BE2C (cell line): ENCODE measurements around the gene TDRD6.

ENCODE experiments used
- DNase-seq: peaks from one replicate; pipeline ENCODE4 v3.0.0-alpha.2; 2020
- H3K27me3 ChIP-seq: fragments of 250-450 bp; sonication (Bioruptor Pico); 2 replicates; pipeline ENCODE4 v1.5.1; 2020; ENCODE audit warnings: mild to moderate bottlenecking
- H3K36me3 ChIP-seq: fragments of 250-450 bp; sonication (Bioruptor Pico); 2 replicates; pipeline ENCODE4 v1.5.1; 2020; ENCODE audit warnings: mild to moderate bottlenecking
- H3K4me1 ChIP-seq: fragments of 250-450 bp; sonication (Bioruptor Pico); 2 replicates; pipeline ENCODE4 v1.5.1; 2020
- H3K4me3 ChIP-seq: 2 replicates; pipeline ENCODE4 v1.5.1; 2011; ENCODE audit warnings: low read depth, low read length
- H3K9me3 ChIP-seq: fragments of 250-450 bp; sonication (Bioruptor Pico); 2 replicates; pipeline ENCODE4 v1.5.1; 2020
- CTCF ChIP-seq: IDR thresholded peaks from 2 replicates; pipeline ENCODE4 v1.5.1; 2012; ENCODE audit warnings: mild to moderate bottlenecking, low read depth, low read length

TDRD6 gene

GRCh38 chr6:46745973-46746372 lies 58.3 kb downstream of the TDRD6 start:
- Histone ChIP-seq H3K27me3 (no peaks in the 10 kb centered on the region), H3K4me1 (no peaks in the 10 kb centered on the region), H3K36me3 (no peaks in the 10 kb centered on the region), H3K4me3 (no peak overlapping the region), H3K9me3 (no peaks in the 10 kb centered on the region)
- no peak for TF ChIP-seq CTCF
- no peak for DNase-seq

- no peak for TF ChIP-seq CTCF
- DNase-seq, result no peak
- H3K36me3 ChIP-seq, result no peaks in the 10 kb centered on the region
- no peaks in the 10 kb centered on the region for H3K27me3 ChIP-seq
- no peaks in the 10 kb centered on the region for H3K4me1 ChIP-seq
- no peaks in the 10 kb centered on the region for H3K9me3 ChIP-seq
- no peak within 1 kb of the TSS for H3K4me3 ChIP-seq
Observed at GRCh38 chr6:46746696-46747095, 59.0 kb downstream of the TDRD6 start, which contains the start of gene ANKRD66. TSS of gene ANKRD66 (plus strand) at chr6:46746933. CDS start at chr6:46751949, 5,016 bp downstream.

GRCh38 chr6:46748940-46749503 lies 61.3 kb downstream of the TDRD6 start:
- Histone ChIP-seq H3K4me1 (no peaks in the 10 kb centered on the region), H3K4me3 (no peak overlapping the region), H3K27me3 (no peaks in the 10 kb centered on the region), H3K9me3 (no peaks in the 10 kb centered on the region), H3K36me3 (no peaks in the 10 kb centered on the region)
- DNase-seq, result no peak
- TF ChIP-seq CTCF, result no peak

GRCh38 chr6:46749731-46750130 lies 62.0 kb downstream of the TDRD6 start:
- Histone ChIP-seq H3K27me3 (no peaks in the 10 kb centered on the region), H3K36me3 (no peaks in the 10 kb centered on the region), H3K4me1 (no peaks in the 10 kb centered on the region), H3K9me3 (no peaks in the 10 kb centered on the region), H3K4me3 (no peak overlapping the region)
- TF ChIP-seq CTCF, result no peak
- no peak for DNase-seq

GRCh38 chr6:46751658-46752057 lies 64.0 kb downstream of the TDRD6 start:
- DNase-seq, result no peak
- Histone ChIP-seq H3K9me3 (no peaks in the 10 kb centered on the region), H3K36me3 (no peaks in the 10 kb centered on the region), H3K4me1 (no peaks in the 10 kb centered on the region), H3K27me3 (no peaks in the 10 kb centered on the region), H3K4me3 (no peak overlapping the region)
- no peak for TF ChIP-seq CTCF
